ENCODE results near the gene BCAR1. TPM values are rescaled to one million over a fixed set of nuclear protein-coding genes. Genes with fewer than 3 reads are reported as not detected.

The BCAR1 gene
- total and polyA plus RNA-seq, 7 donors: 21.7 to 82.3 (median 42.9) TPM

DNA sequence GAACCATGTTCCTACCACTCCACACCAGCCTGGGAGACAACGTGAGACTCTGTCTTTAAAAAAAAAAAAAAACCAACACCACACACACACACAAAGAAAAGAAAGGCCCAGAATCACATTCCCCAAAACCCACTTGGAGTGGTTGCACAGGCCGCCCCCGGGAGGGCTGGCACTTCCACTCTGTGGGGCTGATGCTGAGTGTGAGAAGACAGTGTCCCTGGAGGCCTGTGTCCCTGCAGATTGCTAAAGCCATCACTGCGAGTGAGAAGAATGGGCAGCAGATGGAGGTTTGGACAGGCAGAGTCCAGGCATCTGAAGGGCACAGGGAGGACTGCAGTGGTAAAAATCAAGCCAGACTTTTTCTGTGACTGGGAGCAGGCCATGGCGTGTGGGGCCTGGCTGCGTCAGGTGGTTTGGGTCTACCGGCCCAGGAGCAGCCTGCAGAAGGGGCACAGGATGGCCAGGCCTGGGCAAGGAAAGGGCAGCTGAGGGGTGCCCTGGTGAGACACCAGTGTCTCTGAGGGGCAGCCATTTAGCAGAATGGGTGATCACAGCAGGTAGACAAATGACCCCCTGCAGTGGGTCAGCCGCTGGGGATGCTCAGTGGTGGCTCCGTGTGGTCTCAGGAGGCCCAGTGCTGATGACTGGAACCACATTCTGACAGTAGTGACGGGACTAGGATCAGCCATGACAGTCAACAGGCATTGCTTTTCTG lies 57.5 kb downstream of the BCAR1 start:
- Histone ChIP-seq H3K4me1 (peaks cover 0 to 8% (median 0%) of the 10 kb centered on the region in 4 donors), H3K27me3 (peaks cover 0 to 30% (median 0%) of the 10 kb centered on the region in 3 donors), H3K9me3 (no peaks in the 10 kb centered on the region), H3K36me3 (no peaks in the 10 kb centered on the region), H3K4me3 (no peak overlapping the region), H3K27ac (no peak overlapping the region)
- DNase-seq: no peak
- TF ChIP-seq CTCF (IDR thresholded peaks at IDR 0.05) (no peak), POLR2AphosphoS5 (IDR thresholded peaks at IDR 0.05) (no peak), POLR2A (IDR thresholded peaks at IDR 0.05) (no peak), EP300 (IDR thresholded peaks at IDR 0.05) (no peak)
- intact Hi-C loops (cut with DNase I): no loop called here
- WGBS, 2 donors: 91% methylated on average over 10 of the region's 10 CpGs

- DNase-seq: no peak
- H3K9me3 ChIP-seq: no peaks in the 10 kb centered on the region
- peaks cover 0 to 6% (median 0%) of the 10 kb centered on the region in 4 donors for H3K4me1 ChIP-seq
- no peak overlapping the region for H3K4me3 ChIP-seq
- intact Hi-C loops (cut with DNase I): no loop called here
- peaks cover 0 to 23% (median 0%) of the 10 kb centered on the region in 3 donors for H3K27me3 ChIP-seq
- TF ChIP-seq POLR2A (IDR thresholded peaks at IDR 0.05) (no peak), POLR2AphosphoS5 (IDR thresholded peaks at IDR 0.05) (no peak), CTCF (IDR thresholded peaks at IDR 0.05) (no peak), EP300 (IDR thresholded peaks at IDR 0.05) (no peak)
- 89 to 96% methylated on average over 4 of the region's 4 CpGs for whole genome bisulfite sequencing, 2 donors
- H3K36me3 ChIP-seq: no peaks in the 10 kb centered on the region
- no peak overlapping the region for H3K27ac ChIP-seq
These were observed 58.2 kb downstream of the BCAR1 start for GRCh38 chr16:75193265-75193650.

GRCh38 chr16:75192606-75193264 lies 58.7 kb downstream of the BCAR1 start:
- no peak for DNase-seq
- Histone ChIP-seq H3K27ac (no peak overlapping the region), H3K36me3 (no peaks in the 10 kb centered on the region), H3K4me1 (peaks cover 0 to under 1% (median 0%) of the 10 kb centered on the region in 4 donors), H3K4me3 (no peak overlapping the region), H3K27me3 (peaks cover 0 to 18% (median 0%) of the 10 kb centered on the region in 3 donors), H3K9me3 (no peaks in the 10 kb centered on the region)
- 91 to 93% methylated on average over 21 of the region's 21 CpGs for WGBS, 2 donors
- intact Hi-C loops (cut with DNase I): no loop called here
- TF ChIP-seq POLR2A (IDR thresholded peaks at IDR 0.05) (no peak), EP300 (IDR thresholded peaks at IDR 0.05) (no peak), POLR2AphosphoS5 (IDR thresholded peaks at IDR 0.05) (no peak), CTCF (IDR thresholded peaks at IDR 0.05) (no peak)

DNA sequence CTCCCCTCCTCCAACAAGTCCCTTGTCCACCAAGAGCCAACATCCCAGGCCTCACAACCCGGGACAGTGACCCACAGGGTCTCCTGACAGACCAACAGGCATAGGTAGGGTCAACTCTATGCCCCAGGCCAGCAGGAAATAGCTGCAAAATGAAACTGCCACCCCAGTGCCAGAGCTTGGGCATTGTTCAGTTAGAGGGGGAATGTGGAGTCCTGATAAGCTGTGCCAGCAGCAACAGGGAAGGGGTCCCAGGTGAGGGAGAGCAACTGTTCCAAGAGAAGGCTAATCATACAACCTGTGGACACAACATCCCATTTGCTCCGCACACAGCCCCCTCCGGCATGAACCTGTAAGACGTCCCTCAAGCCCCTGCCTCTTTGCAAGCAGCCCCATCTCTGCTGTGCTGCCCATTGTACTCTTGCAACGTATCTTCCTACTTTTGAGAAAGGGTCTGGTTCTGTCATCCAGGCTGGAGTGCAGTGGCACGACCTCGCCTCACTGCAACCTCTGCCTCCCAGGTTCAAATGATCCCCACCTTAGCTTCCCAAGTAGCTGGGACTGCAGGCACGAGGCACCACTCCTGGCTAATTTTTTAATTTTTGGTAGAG lies 61.7 kb downstream of the BCAR1 start:
- Histone ChIP-seq H3K4me1 (no peaks in the 10 kb centered on the region), H3K27ac (no peak overlapping the region), H3K27me3 (no peaks in the 10 kb centered on the region), H3K4me3 (no peak overlapping the region), H3K36me3 (no peaks in the 10 kb centered on the region), H3K9me3 (no peaks in the 10 kb centered on the region)
- intact Hi-C loops (cut with DNase I): no loop called here
- no peak for DNase-seq
- TF ChIP-seq EP300 (IDR thresholded peaks at IDR 0.05) (no peak), CTCF (IDR thresholded peaks at IDR 0.05) (no peak), POLR2A (IDR thresholded peaks at IDR 0.05) (no peak), POLR2AphosphoS5 (IDR thresholded peaks at IDR 0.05) (no peak)
- WGBS, 2 donors: 76 to 80% methylated on average over 8 of the region's 8 CpGs
